Left ventricle myocardium inferior (tissue), 1 donor: Measurements from ENCODE around the gene CEP104. TPM values are rescaled to one million over a fixed set of nuclear protein-coding genes. Genes with fewer than 3 reads are reported as not detected.

Source experiments
- DNase-seq: peaks from one replicate; pipeline ENCODE4 v3.0.0-alpha.2; 2020
- H3K27ac ChIP-seq: fragments of 200-600 bp; replicated peaks from 2 replicates; pipeline ENCODE4 v1.8.0; 2021
- H3K27me3 ChIP-seq: fragments of 200-600 bp; 2 replicates; pipeline ENCODE4 v1.8.0; 2021; ENCODE audit warnings: low read depth
- H3K36me3 ChIP-seq: fragments of 200-600 bp; 2 replicates; pipeline ENCODE4 v1.8.0; 2021
- H3K4me1 ChIP-seq: fragments of 200-600 bp; 2 replicates; pipeline ENCODE4 v1.8.0; 2021
- H3K4me3 ChIP-seq: fragments of 200-600 bp; 2 replicates; pipeline ENCODE4 v1.8.0; 2021; ENCODE audit warnings: mild to moderate bottlenecking, moderate library complexity
- H3K9me3 ChIP-seq: fragments of 200-600 bp; replicated peaks from 2 replicates; pipeline ENCODE4 v1.8.0; 2021
- intact Hi-C: fragments of 100-400 bp; cut with micrococcal nuclease; formaldehyde crosslinking; loops from one replicate; pipeline ENCODE4 v1.11.0; 2022
- total RNA-seq: library from RNA; stranded (reverse); fragmentation: NEBNext Ultra II Directional; extraction: Animal tissue kit (Norgen Biotek cat#: 25700); gene quantifications from one replicate; pipeline ENCODE4 v1.2.1, GENCODE V29; 2021
- TF ChIP-seq, protein P1 (sequence below): fragments of 200-600 bp; IDR thresholded peaks from 2 replicates; pipeline ENCODE4 v1.8.0; 2021; ENCODE audit warnings: antibody characterized with exemption, mild to moderate bottlenecking, borderline replicate concordance
- donor health status: DM: no; HTN: yes; CAD: no; lungs with severe emphysema.

CEP104 gene
- total RNA-seq, 1 donor from 2014 or later = 32.2 TPM

DNA sequence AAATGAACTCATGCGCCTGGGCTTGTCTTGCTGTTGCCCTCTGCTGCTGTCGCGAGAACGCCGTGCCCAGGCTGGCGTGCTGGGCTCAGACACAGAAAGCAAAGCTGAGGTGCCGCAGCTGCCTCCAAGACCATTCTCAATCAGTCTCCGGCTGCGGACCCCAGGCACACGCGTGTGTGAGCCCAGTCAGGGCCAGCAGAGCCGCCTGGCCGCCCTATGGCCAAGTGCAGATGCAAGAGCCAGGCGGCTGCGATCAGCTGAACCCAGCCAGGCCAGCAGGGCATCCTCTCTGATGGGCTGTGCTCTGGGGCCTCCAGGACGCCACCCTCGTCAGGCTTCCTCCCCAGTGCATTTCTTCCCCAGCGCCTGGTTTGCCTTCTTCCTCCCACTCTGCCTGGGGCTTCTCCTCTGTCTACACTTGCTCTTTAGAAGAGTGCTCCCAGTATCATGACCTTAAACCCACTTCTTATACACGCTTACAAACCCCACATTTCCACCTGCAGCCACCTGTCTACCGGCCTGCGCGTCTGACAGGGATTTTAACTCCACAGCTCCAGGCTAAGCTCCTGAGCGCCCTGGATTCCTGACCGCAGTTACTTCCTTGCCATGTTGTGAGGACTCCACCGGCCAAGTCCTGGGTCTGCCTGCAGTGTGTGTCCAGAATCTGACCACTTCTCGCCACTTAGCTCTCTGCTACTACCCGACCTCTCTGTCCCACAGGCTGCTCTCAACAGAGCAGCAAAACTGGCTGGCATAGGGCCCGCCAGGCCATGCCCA, 39.0 kb downstream of the CEP104 start:
- no peaks in the 10 kb centered on the region for H3K9me3 ChIP-seq
- no peaks in the 10 kb centered on the region for H3K4me1 ChIP-seq
- no peak overlapping the region for H3K4me3 ChIP-seq
- peaks cover 80% of the 10 kb centered on the region for H3K36me3 ChIP-seq
- intact Hi-C loops = no loop called here
- no peak overlapping the region for H3K27ac ChIP-seq
- DNase-seq = no peak
- no peaks in the 10 kb centered on the region for H3K27me3 ChIP-seq
- TF ChIP-seq, protein P1, sequence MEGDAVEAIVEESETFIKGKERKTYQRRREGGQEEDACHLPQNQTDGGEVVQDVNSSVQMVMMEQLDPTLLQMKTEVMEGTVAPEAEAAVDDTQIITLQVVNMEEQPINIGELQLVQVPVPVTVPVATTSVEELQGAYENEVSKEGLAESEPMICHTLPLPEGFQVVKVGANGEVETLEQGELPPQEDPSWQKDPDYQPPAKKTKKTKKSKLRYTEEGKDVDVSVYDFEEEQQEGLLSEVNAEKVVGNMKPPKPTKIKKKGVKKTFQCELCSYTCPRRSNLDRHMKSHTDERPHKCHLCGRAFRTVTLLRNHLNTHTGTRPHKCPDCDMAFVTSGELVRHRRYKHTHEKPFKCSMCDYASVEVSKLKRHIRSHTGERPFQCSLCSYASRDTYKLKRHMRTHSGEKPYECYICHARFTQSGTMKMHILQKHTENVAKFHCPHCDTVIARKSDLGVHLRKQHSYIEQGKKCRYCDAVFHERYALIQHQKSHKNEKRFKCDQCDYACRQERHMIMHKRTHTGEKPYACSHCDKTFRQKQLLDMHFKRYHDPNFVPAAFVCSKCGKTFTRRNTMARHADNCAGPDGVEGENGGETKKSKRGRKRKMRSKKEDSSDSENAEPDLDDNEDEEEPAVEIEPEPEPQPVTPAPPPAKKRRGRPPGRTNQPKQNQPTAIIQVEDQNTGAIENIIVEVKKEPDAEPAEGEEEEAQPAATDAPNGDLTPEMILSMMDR = no peak

DNA sequence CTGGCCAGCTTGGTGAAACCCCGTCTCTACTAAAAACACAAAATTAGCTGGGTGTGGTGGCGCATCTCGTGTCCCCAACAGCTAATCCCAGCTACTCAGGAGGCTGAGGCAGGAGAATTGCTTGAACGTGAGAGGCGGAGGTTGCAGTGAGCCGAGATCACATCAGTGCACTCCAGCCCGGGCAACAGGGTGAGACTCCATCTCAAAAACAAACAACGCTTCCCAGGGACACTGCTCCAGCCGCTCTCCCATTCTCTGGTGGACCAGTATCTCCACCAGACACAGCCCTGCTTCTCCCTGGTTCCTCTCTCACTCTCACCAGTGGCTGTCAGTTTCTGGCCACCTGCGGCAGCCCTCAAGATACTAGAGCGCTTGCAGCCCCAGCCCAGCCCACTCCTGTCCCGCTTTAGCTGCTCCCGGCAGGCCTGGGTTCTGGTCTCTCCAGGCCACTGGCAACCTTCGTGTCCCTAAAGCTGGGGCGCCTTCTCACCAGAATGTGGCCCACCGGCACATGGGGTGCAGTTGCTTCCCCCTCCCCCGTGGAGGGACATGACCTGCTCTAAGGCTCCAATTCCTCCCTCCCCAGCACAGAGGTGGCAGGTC, 39.8 kb downstream of the CEP104 start:
- Histone ChIP-seq H3K4me3 (no peak overlapping the region), H3K4me1 (no peaks in the 10 kb centered on the region), H3K36me3 (peaks cover 72% of the 10 kb centered on the region), H3K27ac (no peak overlapping the region), H3K27me3 (no peaks in the 10 kb centered on the region), H3K9me3 (no peaks in the 10 kb centered on the region)
- DNase-seq = no peak
- intact Hi-C loops = no loop called here
- TF ChIP-seq, protein P1 = no peak

DNA sequence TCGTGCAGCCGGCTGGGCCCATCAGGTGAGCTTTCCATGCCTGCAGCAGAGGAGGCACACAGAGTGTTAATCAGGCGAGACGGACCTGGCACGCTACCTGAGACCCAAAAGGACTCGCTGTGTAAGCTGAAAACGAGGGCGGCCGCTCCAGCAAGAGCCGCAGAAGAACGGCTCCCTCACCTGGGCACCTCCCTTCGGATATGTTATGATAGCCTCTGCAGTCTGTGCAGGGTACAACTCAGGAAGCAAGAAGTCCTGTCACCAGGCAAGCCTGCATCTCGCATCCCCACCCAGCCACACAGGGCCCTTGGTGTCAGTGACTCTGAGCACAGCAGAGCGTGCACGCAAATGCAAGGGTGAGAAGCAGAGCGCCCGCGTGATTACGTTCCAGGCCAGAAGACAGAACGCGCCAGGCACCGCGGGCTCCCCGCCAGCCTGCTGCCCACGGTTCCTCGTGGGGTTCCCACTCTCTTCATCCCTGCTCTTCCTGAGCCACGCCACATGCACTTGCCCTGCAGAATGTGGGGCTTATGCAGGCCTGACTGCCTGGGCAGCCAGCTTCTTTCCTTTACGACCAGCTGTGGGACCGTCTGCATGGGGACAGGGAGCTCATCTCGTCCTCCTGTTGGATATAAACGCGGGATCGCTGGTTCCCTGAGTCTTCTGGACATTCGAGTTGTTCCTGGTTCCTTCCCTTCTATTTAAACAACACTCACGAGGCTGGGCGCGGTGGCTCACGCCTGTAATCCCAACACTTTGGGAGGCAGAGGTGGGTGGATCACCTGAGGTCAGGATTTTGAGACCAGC, 40.5 kb downstream of the CEP104 start:
- H3K36me3 ChIP-seq = peaks cover 65% of the 10 kb centered on the region
- H3K9me3 ChIP-seq = no peaks in the 10 kb centered on the region

DNA sequence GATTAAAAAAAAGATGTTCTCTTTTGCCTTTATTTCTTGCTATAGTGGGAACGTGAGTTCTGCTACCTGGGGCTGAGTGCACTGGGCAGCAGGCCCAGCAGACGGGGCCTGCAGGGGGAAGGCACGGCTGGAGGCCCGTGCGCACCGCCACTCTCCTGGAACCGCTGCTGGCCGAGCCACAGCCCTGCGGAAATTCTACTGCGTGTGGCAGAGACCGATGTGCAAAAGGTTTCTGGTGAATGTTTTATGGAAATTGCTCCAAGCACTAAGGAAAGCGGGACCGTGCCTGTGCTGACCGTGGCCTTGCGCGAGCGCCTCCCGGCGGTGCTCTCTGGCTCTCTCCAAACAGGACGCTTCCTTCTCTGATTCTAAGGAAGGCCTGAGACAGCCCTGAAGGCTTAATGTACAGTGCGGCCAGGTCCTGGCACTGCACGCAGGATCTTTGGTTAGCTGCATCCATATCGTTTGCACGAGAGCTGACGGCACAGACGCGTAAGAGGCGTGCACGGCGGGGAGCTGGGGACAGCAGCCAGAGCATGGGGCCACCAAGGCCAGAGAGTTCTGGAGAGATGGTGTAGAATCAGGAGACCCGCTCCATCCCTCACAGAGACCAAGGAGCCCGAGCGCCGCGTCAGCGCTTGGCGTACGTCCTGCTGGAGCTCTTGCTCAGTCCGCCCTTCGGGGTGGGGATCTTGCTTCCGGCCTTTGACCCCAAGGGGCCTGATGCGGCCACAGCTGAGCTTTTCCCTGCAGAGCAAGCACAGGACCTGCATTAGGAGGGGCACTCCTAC, 42.0 kb downstream of the CEP104 start:
- intact Hi-C loops = no loop called here
- Histone ChIP-seq H3K4me3 (no peak overlapping the region), H3K27ac (no peak overlapping the region), H3K36me3 (peaks cover 50% of the 10 kb centered on the region), H3K9me3 (no peaks in the 10 kb centered on the region), H3K27me3 (no peaks in the 10 kb centered on the region), H3K4me1 (no peaks in the 10 kb centered on the region)
- TF ChIP-seq, protein P1 = no peak
- no peak for DNase-seq

More for the DNA sequence above, 40.5 kb downstream of the CEP104 start:
- intact Hi-C loops = no loop called here
- H3K27ac ChIP-seq = no peak overlapping the region
- H3K4me3 ChIP-seq = no peak overlapping the region
- DNase-seq = no peak
- H3K27me3 ChIP-seq = no peaks in the 10 kb centered on the region
- H3K4me1 ChIP-seq = no peaks in the 10 kb centered on the region
- TF ChIP-seq, protein P1 = no peak

DNA sequence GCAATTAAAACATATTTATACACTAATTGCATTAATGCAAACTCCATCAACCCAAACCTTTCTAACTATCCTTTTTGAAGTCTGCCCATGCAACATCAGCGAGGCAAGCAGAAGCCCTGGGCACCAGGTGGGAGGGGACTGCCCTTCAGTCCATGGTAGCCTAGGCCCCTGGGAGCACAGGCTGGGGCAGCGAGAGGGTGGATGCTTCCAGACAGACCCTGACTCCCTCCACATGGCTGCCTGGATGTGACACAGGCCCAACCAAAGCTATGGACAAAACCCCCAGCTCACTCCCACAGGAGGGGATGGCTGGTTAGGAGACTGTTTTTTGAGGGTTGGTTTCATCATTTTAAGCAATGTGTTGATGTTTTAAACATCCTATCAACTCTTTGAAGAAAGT, 42.9 kb downstream of the CEP104 start:
- Histone ChIP-seq H3K27ac (no peak overlapping the region), H3K9me3 (no peaks in the 10 kb centered on the region), H3K36me3 (peaks cover 45% of the 10 kb centered on the region), H3K4me1 (no peaks in the 10 kb centered on the region), H3K27me3 (no peaks in the 10 kb centered on the region), H3K4me3 (no peak overlapping the region)
- no peak for DNase-seq
- intact Hi-C loops = no loop called here
- TF ChIP-seq, protein P1 = no peak
